IMR-90 (cell line): Measurements from ENCODE around the gene CATSPERE. TPM values are rescaled to one million over a fixed set of nuclear protein-coding genes. Genes with fewer than 3 reads are reported as not detected.

Experiments used
- ATAC-seq: fragments of 200-7000 bp; cut with Tn5 transposase; 2 replicates; pipeline ENCODE4 v1.9.1; 2020; ENCODE audit warnings: low read depth, mild to moderate bottlenecking, moderate library complexity
- Bru-seq: library from RNA; stranded (reverse); fragments of 400-500 nt; gene quantifications from one replicate; lab custom pipeline; 2021; lab: Mats Ljungman, UMichigan
- BruChase-seq, 2 experiments: library from RNA; stranded (reverse); fragments of 400-500 nt; gene quantifications; one replicate each; lab custom pipeline; 2021; lab: Mats Ljungman, UMichigan
- BruUV-seq: library from RNA; stranded (reverse); fragments of 400-500 nt; replicated peaks from 2 replicates; lab custom pipeline; 2021; lab: Mats Ljungman, UMichigan
- CTCF ChIA-PET: fragments of 300-600 bp; formaldehyde crosslinking; extraction: SDS; loops from one replicate; lab custom pipeline; 2021; ENCODE audit warnings: antibody characterized with exemption; lab: Yijun Ruan, JAX
- POLR2A ChIA-PET: fragments of 300-600 bp; sonication (Branson Sonifier 250); formaldehyde crosslinking; loops from one replicate; lab custom pipeline; 2022; ENCODE audit warnings: antibody characterized with exemption; ENCODE audit not compliant: unreplicated experiment; lab: Charles Lee
- DNase-seq: peaks from one replicate; pipeline ENCODE4 v3.0.0; 2013
- H2AFZ ChIP-seq: replicated peaks from 2 replicates; pipeline ENCODE3; 2013; ENCODE audit warnings: low read length, mild to moderate bottlenecking; ENCODE audit not compliant: poor library complexity
- H2AK5ac ChIP-seq: 2 replicates; pipeline ENCODE4 v1.6.1; 2013; ENCODE audit warnings: low read depth, low read length, inconsistent platforms
- H2AK9ac ChIP-seq: replicated peaks from 2 replicates; pipeline ENCODE3; 2013; ENCODE audit warnings: mild to moderate bottlenecking, low read depth, low read length, moderate library complexity; ENCODE audit not compliant: poor library complexity
- H2BK120ac ChIP-seq: 2 replicates; pipeline ENCODE4 v1.6.1; 2013; ENCODE audit warnings: low read depth, low read length, inconsistent platforms
- H2BK15ac ChIP-seq: 3 replicates; pipeline ENCODE4 v1.6.1; 2013; ENCODE audit warnings: low read depth, low read length, inconsistent platforms
- H2BK20ac ChIP-seq: 2 replicates; pipeline ENCODE4 v1.6.1; 2013; ENCODE audit warnings: low read depth, mild to moderate bottlenecking, inconsistent platforms, low read length, moderate library complexity
- H2BK5ac ChIP-seq: 2 replicates; pipeline ENCODE4 v1.6.1; 2013; ENCODE audit warnings: mild to moderate bottlenecking, low read depth, low read length, inconsistent platforms; ENCODE audit not compliant: poor library complexity, severe bottlenecking
- H3K14ac ChIP-seq: replicated peaks from 2 replicates; pipeline ENCODE4 v1.6.1; 2013; ENCODE audit warnings: low read depth, low read length, inconsistent platforms
- H3K18ac ChIP-seq: 2 replicates; pipeline ENCODE4 v1.6.1; 2013; ENCODE audit warnings: low read depth, low read length, control low read depth
- H3K23ac ChIP-seq: 2 replicates; pipeline ENCODE4 v1.6.1; 2013; ENCODE audit warnings: low read depth, low read length, inconsistent platforms
- H3K27ac ChIP-seq: 2 replicates; pipeline ENCODE4 v1.5.1; 2013; ENCODE audit warnings: mild to moderate bottlenecking, control low read depth, low read length; ENCODE audit not compliant: insufficient read depth
- H3K27me3 ChIP-seq: 2 replicates; pipeline ENCODE4 v1.6.1; 2013; ENCODE audit warnings: low read length; ENCODE audit not compliant: control insufficient read depth, insufficient read depth
- H3K36me3 ChIP-seq: 2 replicates; pipeline ENCODE4 v1.6.1; 2013; ENCODE audit warnings: low read length, mixed read lengths; ENCODE audit not compliant: control insufficient read depth, insufficient read depth
- H3K4ac ChIP-seq: 2 replicates; pipeline ENCODE4 v1.6.1; 2013; ENCODE audit warnings: low read depth, low read length, inconsistent platforms
- H3K4me1 ChIP-seq: 2 replicates; pipeline ENCODE4 v1.6.1; 2013; ENCODE audit warnings: low read length, mixed read lengths; ENCODE audit not compliant: control insufficient read depth, insufficient read depth
- H3K4me2 ChIP-seq: 2 replicates; pipeline ENCODE4 v1.6.1; 2013; ENCODE audit warnings: low read depth, mild to moderate bottlenecking, control low read depth, low read length, moderate library complexity
- H3K4me3 ChIP-seq: 2 replicates; pipeline ENCODE4 v1.5.1; 2013; ENCODE audit warnings: low read depth, mild to moderate bottlenecking, control low read depth, low read length, moderate library complexity; ENCODE audit not compliant: insufficient read depth
- H3K56ac ChIP-seq: 2 replicates; pipeline ENCODE4 v1.6.1; 2013; ENCODE audit warnings: low read length, inconsistent platforms; ENCODE audit not compliant: insufficient read depth; ENCODE audit errors: extremely low read depth
- H3K79me1 ChIP-seq, 2 experiments: 2 replicates each; pipeline ENCODE4 v1.6.1; 2013; ENCODE audit warnings: low read length in 2 of 2, inconsistent platforms in 1 of 2, low read depth in 1 of 2
- H3K9ac ChIP-seq: 2 replicates; pipeline ENCODE4 v1.6.1; 2013; ENCODE audit warnings: low read depth, low read length, control low read depth
- H3K9me1 ChIP-seq: 2 replicates; pipeline ENCODE4 v1.6.1; 2013; ENCODE audit warnings: low read length, inconsistent platforms; ENCODE audit not compliant: insufficient read depth
- H3K9me3 ChIP-seq: 2 replicates; pipeline ENCODE4 v1.6.1; 2013; ENCODE audit warnings: low read length; ENCODE audit not compliant: control insufficient read depth, insufficient read depth
- H4K20me1 ChIP-seq: 2 replicates; pipeline ENCODE4 v1.6.1; 2013; ENCODE audit warnings: low read length, inconsistent platforms; ENCODE audit not compliant: insufficient read depth
- H4K5ac ChIP-seq: 2 replicates; pipeline ENCODE4 v1.6.1; 2013; ENCODE audit warnings: mild to moderate bottlenecking, low read depth, low read length, control low read depth
- H4K8ac ChIP-seq, 2 experiments: 2 replicates each; pipeline ENCODE4 v1.6.1; 2013; ENCODE audit warnings: low read depth in 2 of 2, low read length in 2 of 2, control low read depth in 1 of 2, inconsistent platforms in 1 of 2
- H4K91ac ChIP-seq: 2 replicates; pipeline ENCODE4 v1.6.1; 2013; ENCODE audit warnings: low read depth, low read length, inconsistent platforms; ENCODE audit not compliant: insufficient read depth
- BHLHE40 ChIP-seq: fragments of 150-350 bp; IDR thresholded peaks from 2 replicates; pipeline ENCODE4 v1.6.1; 2016; ENCODE audit warnings: mild to moderate bottlenecking, low read depth, low read length
- CHD1 ChIP-seq: IDR thresholded peaks from 2 replicates; pipeline ENCODE4 v1.6.1; 2012; ENCODE audit warnings: low read depth, low read length, improper control_type of control experiment
- MAFK ChIP-seq: IDR thresholded peaks from 2 replicates; pipeline ENCODE4 v1.6.1; 2012; ENCODE audit warnings: low read depth, low read length, improper control_type of control experiment
- MAZ ChIP-seq: IDR thresholded peaks from 2 replicates; pipeline ENCODE4 v1.6.1; 2012; ENCODE audit warnings: low read depth, mild to moderate bottlenecking, low read length, improper control_type of control experiment, moderate library complexity, borderline replicate concordance
- RCOR1 ChIP-seq: IDR thresholded peaks from 2 replicates; pipeline ENCODE4 v1.6.1; 2012; ENCODE audit warnings: mild to moderate bottlenecking, low read length, improper control_type of control experiment; ENCODE audit not compliant: insufficient replicate concordance
- RFX5 ChIP-seq: IDR thresholded peaks from 2 replicates; pipeline ENCODE4 v1.8.0; 2012; ENCODE audit warnings: low read depth, mild to moderate bottlenecking, low read length, moderate library complexity
- SMC3 ChIP-seq: fragments of 150-350 bp; IDR thresholded peaks from 2 replicates; pipeline ENCODE4 v1.6.1; 2016; ENCODE audit warnings: low read depth, mild to moderate bottlenecking, antibody characterized with exemption, low read length, moderate library complexity
- WGBS, 2 experiments: methylation state at CpG; one replicate each; pipeline versions ENCODE4 v1.1.5 to v1.1.7; 2013; ENCODE audit warnings: missing lambda C conversion rate in 2 of 2; ENCODE audit not compliant: insufficient read length in 1 of 2; ENCODE audit errors: extremely low coverage in 2 of 2; 5-methylcytosine and 5-hydroxymethylcytosine counted together
- dilution Hi-C: fragments of 300-500 bp; cut with HindIII; formaldehyde crosslinking; loops from one replicate; pipeline ENCODE4 v1.14.3; 2018; ENCODE audit warnings: low sequenced_read_pairs; ENCODE audit not compliant: unreplicated experiment
- in situ Hi-C: fragments of 300-500 bp; cut with MboI; formaldehyde crosslinking; loops from 3 replicates; pipeline ENCODE4 v1.14.3; 2019; ENCODE audit warnings: low sequenced_read_pairs, inconsistent platforms, mixed read lengths
- intact Hi-C: fragments of 100-400 bp; cut with micrococcal nuclease; formaldehyde crosslinking; loops from 2 replicates; pipeline ENCODE4 v1.10.0; 2022
- long read RNA-seq: library from polyadenylated mRNA; unstranded; transcript quantifications from one replicate; pipeline ENCODE4 v2.0.0, GENCODE V29; 2021; ENCODE audit not compliant: unreplicated experiment
- polyA plus RNA-seq, 3 experiments: library from polyadenylated mRNA; depleted of rRNA; stranded (reverse); fragments of >200 nt; gene quantifications; 2 replicates each; pipeline ENCODE4 v1.2.3, GENCODE V29; 2012; ENCODE audit warnings: low replicate concordance in 1 of 3
- total RNA-seq: library from RNA; depleted of rRNA; stranded (reverse); fragments of >200 nt; gene quantifications from 2 replicates; pipeline ENCODE4 v1.2.3, GENCODE V29; 2012; rRNA removed
- TF ChIP-seq, protein P1 (sequence below): fragments of 150-350 bp; IDR thresholded peaks from 2 replicates; pipeline ENCODE4 v1.6.1; 2016; ENCODE audit warnings: low read depth, mild to moderate bottlenecking, low read length, moderate library complexity, borderline replicate concordance

Gene CATSPERE, protein sequence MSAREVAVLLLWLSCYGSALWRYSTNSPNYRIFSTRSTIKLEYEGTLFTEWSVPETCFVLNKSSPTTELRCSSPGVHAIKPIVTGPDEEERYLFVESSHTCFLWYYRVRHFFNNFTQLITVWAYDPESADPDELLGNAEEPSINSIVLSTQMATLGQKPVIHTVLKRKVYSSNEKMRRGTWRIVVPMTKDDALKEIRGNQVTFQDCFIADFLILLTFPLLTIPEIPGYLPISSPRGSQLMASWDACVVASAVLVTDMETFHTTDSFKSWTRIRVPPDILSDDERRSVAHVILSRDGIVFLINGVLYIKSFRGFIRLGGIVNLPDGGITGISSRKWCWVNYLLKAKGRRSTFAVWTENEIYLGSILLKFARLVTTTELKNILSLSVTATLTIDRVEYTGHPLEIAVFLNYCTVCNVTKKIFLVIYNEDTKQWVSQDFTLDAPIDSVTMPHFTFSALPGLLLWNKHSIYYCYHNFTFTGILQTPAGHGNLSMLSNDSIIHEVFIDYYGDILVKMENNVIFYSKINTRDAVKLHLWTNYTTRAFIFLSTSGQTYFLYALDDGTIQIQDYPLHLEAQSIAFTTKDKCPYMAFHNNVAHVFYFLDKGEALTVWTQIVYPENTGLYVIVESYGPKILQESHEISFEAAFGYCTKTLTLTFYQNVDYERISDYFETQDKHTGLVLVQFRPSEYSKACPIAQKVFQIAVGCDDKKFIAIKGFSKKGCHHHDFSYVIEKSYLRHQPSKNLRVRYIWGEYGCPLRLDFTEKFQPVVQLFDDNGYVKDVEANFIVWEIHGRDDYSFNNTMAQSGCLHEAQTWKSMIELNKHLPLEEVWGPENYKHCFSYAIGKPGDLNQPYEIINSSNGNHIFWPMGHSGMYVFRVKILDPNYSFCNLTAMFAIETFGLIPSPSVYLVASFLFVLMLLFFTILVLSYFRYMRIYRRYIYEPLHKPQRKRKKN
- total RNA-seq (0.18 and 0.28 TPM in 2 replicates), polyA plus RNA-seq (2012; rRNA removed) (0.07 and 0.13 TPM in 2 replicates), Bru-seq, nascent RNA (percentile 52 among the genes with signal in this experiment), BruChase-seq, experiment 1, labeled RNA remaining after a 6-hour chase (percentile 55 among the genes with signal in this experiment), BruChase-seq, experiment 2, labeled RNA remaining after a 2-hour chase (percentile 66 among the genes with signal in this experiment)
- polyA plus RNA-seq (2012; cell fraction: cytosol; rRNA removed) = 0.03 TPM in 1 of 2 replicates, not detected in the other
- 0.08 and 0.60 TPM in 2 replicates for polyA plus RNA-seq (2012; cell fraction: nucleus; rRNA removed; ENCODE audit: low replicate concordance)
- long read RNA-seq = 0 reads

DNA sequence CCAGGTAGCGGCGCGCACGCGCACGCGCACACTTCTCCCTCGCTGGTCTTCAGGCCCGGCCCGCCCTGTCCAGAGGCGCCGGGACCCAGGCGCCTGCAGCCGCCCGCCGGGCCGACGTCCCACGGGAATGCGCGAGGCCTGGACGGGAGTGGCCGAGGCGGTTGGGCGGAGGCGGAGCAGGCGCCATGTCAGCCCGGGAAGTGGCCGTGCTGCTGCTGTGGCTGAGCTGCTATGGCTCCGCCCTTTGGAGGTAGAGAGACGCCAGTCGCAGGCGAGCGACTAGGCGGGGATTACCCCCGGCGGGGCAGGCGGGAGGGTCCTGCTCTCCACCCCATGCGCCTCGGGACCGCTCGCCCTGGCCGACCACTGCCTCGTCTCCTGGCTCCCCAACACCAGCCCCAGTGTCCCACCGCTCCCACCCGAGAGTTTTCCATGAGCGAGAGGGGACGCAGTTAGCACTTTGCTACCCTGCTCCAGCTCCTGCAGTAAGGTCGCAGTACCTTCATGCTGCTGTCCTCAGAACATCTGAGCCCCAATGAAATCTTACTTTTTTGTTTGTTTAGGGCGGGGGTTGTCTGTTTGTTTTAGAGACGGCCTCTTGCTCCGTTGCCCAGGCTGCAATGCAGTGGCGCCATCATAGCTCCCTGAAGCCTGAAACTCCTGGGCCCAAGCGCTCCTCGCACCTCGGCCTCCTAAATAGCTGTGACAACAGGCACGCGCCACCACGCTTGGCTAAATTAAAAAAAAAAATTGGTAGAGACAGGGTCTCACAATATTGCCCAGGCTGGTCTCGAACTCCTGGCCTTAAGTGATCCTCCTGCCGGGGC is at the start of gene CATSPERE:
CATSPERE (plus strand) TSS at position 29 of the 827 bp plus-strand sequence; CDS start at position 186, 157 bp downstream.
- H3K4ac ChIP-seq = peak within 1 kb of the TSS; percentile 94
- peak within 1 kb of the TSS; percentile 99 for H2AFZ ChIP-seq
- H3K4me2 ChIP-seq = peak within 1 kb of the TSS; percentile 76
- no peaks in the 10 kb centered on the region; the same call in 1 of the 2 replicates for H3K9me1 ChIP-seq
- peak within 1 kb of the TSS; percentile 82 for H2BK120ac ChIP-seq
- ATAC-seq = peak; percentile 99
- intact Hi-C loops (no loop called here), in situ Hi-C loops (no loop called here), dilution Hi-C loops (no loop called here)
- H3K27me3 ChIP-seq = no peaks in the 10 kb centered on the region
- peak within 1 kb of the TSS; percentile 79; the same call in 1 of the 2 replicates for H3K23ac ChIP-seq
- peak within 1 kb of the TSS; percentile 97 to 98 for H4K8ac ChIP-seq
- ChIA-PET CTCF (interaction anchor here (0.6 kb wide), 1 partner anchor 1842 kb away, joined by 3 read pairs; no protein-coding TSS in a partner anchor), POLR2A (no interaction called here)
- H2AK5ac ChIP-seq = peak within 1 kb of the TSS; percentile 77; the same call in 1 of the 2 replicates
- peak within 1 kb of the TSS; percentile 35 for H3K27ac ChIP-seq
- H3K4me1 ChIP-seq = no peaks in the 10 kb centered on the region
- peak within 1 kb of the TSS; percentile 96 for H3K14ac ChIP-seq
- H2BK5ac ChIP-seq = peak within 1 kb of the TSS; percentile 23
- H3K9ac ChIP-seq = peak within 1 kb of the TSS; percentile 66
- no peaks in the 10 kb centered on the region for H3K79me1 ChIP-seq
- H4K5ac ChIP-seq = peak within 1 kb of the TSS; percentile 79
- peak within 1 kb of the TSS; percentile 91 for H2AK9ac ChIP-seq
- peak within 1 kb of the TSS; percentile 54 for H3K4me3 ChIP-seq
- peak within 1 kb of the TSS; percentile 66; the same call in 1 of the 2 replicates for H3K56ac ChIP-seq
- 5% methylated on average over 20 of the region's 61 CpGs; no CpG with 5 or more reads in 1 of the 2 experiments for WGBS, 2 experiments
- H3K18ac ChIP-seq = peak within 1 kb of the TSS; percentile 20; the same call in 1 of the 2 replicates
- H3K9me3 ChIP-seq = peaks cover 3% of the 10 kb centered on the region; the same call in 1 of the 2 replicates
- no peaks in the 10 kb centered on the region; the same call in 1 of the 2 replicates for H3K36me3 ChIP-seq
- peak; percentile 66 for DNase-seq
- BruUV-seq = no TSS peak
- H2BK20ac ChIP-seq = 0 out of 2 replicates have a peak within 1 kb of the TSS, but pooled peaks have one; percentile 10
- no peaks in the 10 kb centered on the region for H4K20me1 ChIP-seq
- H2BK15ac ChIP-seq = no peak within 1 kb of the TSS
- H4K91ac ChIP-seq = peak within 1 kb of the TSS; percentile 75
- TF ChIP-seq BHLHE40 = no peak
- TF ChIP-seq MAFK = no peak
- TF ChIP-seq MAZ = no peak
- TF ChIP-seq RFX5 = no peak
- TF ChIP-seq, protein P1, sequence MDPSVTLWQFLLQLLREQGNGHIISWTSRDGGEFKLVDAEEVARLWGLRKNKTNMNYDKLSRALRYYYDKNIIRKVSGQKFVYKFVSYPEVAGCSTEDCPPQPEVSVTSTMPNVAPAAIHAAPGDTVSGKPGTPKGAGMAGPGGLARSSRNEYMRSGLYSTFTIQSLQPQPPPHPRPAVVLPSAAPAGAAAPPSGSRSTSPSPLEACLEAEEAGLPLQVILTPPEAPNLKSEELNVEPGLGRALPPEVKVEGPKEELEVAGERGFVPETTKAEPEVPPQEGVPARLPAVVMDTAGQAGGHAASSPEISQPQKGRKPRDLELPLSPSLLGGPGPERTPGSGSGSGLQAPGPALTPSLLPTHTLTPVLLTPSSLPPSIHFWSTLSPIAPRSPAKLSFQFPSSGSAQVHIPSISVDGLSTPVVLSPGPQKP = no peak
- no peak for TF ChIP-seq SMC3
- no peak for TF ChIP-seq RCOR1
- no peak for TF ChIP-seq CHD1
